ENCODE results near the gene KRTAP10-6.
A peak's percentile ranks its signal among the peaks of the same experiment; 100 is the strongest.
"Not testable (repeated sequence)": the region's sequence is repeated elsewhere in the genome, so short reads cannot be mapped to it uniquely, and the experiment has no call there.

KRTAP10-6 gene

DNA sequence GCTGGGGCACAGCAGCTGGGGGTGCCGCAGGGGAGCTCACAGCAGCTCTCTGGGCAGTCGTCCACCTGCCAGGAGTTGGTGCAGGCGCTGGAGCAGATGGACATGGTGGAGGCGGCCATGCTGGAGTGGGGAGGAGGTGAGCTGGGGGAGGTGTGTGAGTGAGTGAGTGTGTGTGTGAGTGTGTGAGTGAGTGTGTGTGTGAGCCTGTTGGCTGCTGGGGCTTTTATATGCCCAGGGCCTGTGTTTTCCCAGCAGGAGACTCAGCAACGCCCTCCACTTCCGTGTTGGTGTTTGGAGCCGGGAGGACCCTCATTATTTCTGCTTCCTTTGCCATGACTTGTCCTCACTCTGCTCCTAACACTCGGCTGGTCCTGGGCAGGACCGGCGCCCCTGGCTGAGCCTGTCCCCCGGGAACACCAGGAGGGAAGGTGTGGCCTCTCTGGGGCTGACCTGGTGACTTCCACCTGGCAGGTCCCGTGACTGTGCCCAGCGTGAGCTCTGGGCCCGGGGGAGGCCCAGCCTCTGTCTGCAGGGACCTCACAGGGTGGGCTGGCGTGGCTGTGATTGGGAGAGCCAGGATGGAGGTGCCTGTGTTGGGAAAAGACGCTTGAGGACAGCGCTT, 40.9 kb downstream of the KRTAP10-6 start, which contains the start of gene KRTAP10-2:
TSS of gene KRTAP10-2 (minus strand) at position 166 of the 622 bp plus-strand sequence. CDS start at position 119, 47 bp downstream.
- no peak for DNase-seq
- H3K27me3 ChIP-seq (ENCODE audit: insufficient read depth, low read depth, severe bottlenecking) = no peaks in the 10 kb centered on the region
- TF ChIP-seq, protein P1, sequence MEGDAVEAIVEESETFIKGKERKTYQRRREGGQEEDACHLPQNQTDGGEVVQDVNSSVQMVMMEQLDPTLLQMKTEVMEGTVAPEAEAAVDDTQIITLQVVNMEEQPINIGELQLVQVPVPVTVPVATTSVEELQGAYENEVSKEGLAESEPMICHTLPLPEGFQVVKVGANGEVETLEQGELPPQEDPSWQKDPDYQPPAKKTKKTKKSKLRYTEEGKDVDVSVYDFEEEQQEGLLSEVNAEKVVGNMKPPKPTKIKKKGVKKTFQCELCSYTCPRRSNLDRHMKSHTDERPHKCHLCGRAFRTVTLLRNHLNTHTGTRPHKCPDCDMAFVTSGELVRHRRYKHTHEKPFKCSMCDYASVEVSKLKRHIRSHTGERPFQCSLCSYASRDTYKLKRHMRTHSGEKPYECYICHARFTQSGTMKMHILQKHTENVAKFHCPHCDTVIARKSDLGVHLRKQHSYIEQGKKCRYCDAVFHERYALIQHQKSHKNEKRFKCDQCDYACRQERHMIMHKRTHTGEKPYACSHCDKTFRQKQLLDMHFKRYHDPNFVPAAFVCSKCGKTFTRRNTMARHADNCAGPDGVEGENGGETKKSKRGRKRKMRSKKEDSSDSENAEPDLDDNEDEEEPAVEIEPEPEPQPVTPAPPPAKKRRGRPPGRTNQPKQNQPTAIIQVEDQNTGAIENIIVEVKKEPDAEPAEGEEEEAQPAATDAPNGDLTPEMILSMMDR (IDR thresholded peaks at IDR 0.05; ENCODE audit: low read depth, low read length) = no peak

DNA sequence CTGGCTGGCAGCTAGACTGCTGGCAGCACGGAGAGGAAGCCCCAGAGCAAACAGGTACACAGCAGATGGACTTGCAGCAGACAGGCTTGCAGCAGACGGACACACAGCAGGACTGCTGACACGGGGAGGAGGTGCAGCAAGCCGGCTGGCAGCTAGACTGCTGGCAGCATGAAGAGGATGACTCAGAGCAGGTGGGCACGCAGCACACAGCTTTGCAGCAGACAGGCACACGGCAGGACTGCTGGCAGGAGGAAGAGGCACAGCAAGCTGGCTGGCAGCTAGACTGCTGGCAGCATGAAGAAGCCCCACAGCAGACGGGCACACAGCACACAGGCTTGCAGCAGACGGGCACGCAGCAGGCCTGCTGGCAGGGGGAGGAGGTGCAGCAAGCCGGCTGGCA, 41.5 kb downstream of the KRTAP10-6 start:
- Histone ChIP-seq H3K27me3 (ENCODE audit: insufficient read depth, low read depth, severe bottlenecking) (no peaks in the 10 kb centered on the region), H3K4me3 (ENCODE audit: low read depth, low read length) (no peak overlapping the region), H3K9me3 (ENCODE audit: severe bottlenecking) (peaks cover 26% of the 10 kb centered on the region), H3K27ac (no peak overlapping the region), H3K36me3 (no peaks in the 10 kb centered on the region)
- no peak for DNase-seq
- TF ChIP-seq, protein P1 (IDR thresholded peaks at IDR 0.05; ENCODE audit: low read depth, low read length) = no peak

More for the DNA sequence above, 40.9 kb downstream of the KRTAP10-6 start, which contains the start of gene KRTAP10-2:
- Histone ChIP-seq H3K36me3 (no peaks in the 10 kb centered on the region), H3K4me3 (ENCODE audit: low read depth, low read length) (no peak within 1 kb of the TSS), H3K9me3 (ENCODE audit: severe bottlenecking) (peaks cover 26% of the 10 kb centered on the region), H3K27ac (no peak within 1 kb of the TSS)

DNA sequence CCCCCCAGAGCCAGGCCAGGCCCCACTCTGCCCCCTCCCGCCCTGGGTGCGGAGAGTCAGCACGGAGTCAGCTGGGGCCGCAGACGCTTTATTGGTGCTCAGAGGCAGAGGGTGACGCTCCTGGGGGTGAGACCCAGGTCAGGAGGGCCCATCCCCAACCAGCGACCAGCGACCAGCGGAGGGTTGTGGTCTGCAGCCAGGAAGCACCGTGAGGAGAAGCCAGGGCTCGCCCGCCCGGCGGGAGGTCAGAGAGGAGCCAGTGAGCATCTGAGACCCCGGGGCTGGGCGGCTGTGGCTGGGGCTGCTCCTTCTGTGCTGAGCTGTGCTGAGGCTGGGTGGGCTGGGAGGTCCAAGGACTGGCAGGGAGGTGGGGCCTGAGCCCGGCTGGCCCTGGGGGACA, 42.0 kb downstream of the KRTAP10-6 start:
- H3K9me3 ChIP-seq (ENCODE audit: severe bottlenecking) = peaks cover 26% of the 10 kb centered on the region
- not testable (repeated sequence) for H3K27ac ChIP-seq; H3K27me3 ChIP-seq (ENCODE audit: insufficient read depth, low read depth, severe bottlenecking); H3K4me3 ChIP-seq (ENCODE audit: low read depth, low read length); H3K36me3 ChIP-seq
- peak; percentile 8 for DNase-seq

DNA sequence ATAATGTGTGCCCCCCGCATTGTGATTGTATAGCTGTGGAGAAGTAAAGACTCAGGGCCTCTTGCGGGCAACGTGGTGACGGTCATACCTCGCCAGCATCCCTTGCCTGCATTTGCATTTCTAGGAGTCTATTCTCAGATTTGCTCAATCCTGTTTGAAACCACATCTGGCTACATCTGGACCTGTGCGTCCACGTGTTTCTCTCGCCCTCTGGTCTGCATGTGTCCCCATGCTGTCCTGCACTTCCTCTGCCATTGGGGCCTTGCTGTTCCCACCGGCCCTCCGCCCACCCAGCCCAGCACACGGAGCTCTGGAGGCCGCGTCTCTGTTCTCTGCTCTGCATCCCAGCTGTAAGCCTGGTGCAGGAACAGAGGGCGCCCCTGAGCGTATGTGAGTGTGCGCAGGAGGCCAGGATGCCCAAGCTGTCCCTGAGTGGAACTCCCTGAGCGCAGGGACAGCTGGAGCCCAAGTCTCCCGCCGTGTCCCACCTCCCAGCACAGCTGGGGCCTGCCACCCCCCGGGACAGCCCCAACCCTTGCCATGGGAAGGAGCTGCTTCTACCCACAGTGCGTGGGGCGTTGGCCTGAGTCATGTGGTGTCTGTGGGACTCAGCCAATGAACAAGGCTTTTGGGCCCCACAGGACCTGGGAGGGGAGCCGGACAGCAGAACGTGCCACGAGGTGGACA, 42.6 kb downstream of the KRTAP10-6 start:
- Histone ChIP-seq H3K27ac (peak overlapping the region; percentile 32; the same call in 1 of the 2 replicates), H3K36me3 (no peaks in the 10 kb centered on the region), H3K9me3 (ENCODE audit: severe bottlenecking) (peaks cover 26% of the 10 kb centered on the region), H3K4me3 (ENCODE audit: low read depth, low read length) (no peak overlapping the region), H3K27me3 (ENCODE audit: insufficient read depth, low read depth, severe bottlenecking) (no peaks in the 10 kb centered on the region)
- TF ChIP-seq, protein P1 (IDR thresholded peaks at IDR 0.05; ENCODE audit: low read depth, low read length) = no peak
- peak; percentile 12 for DNase-seq

DNA sequence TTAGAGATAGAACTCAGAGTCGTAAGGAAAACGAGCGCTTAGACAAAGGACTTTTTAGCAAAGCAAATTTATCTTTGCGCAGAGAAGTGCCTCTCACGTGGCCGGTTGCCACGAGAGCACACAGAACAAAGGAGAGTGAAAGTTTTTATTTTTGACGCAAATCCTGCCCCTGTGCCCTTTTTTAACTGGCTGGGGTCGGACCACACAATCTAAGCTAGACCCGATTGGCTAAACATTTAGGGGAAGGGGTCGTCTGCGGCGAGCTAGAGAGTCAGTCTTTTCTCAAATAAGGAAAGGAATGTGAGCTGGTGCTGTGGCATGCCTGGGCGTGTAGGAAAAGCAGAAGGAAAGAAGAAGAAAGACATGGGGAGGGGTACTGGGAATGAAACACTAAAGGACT, 43.4 kb downstream of the KRTAP10-6 start:
- no peaks in the 10 kb centered on the region for H3K27me3 ChIP-seq (ENCODE audit: insufficient read depth, low read depth, severe bottlenecking)
- H3K9me3 ChIP-seq (ENCODE audit: severe bottlenecking) = peaks cover 19% of the 10 kb centered on the region
- TF ChIP-seq, protein P1 (IDR thresholded peaks at IDR 0.05; ENCODE audit: low read depth, low read length) = no peak
- no peaks in the 10 kb centered on the region for H3K36me3 ChIP-seq
- peak overlapping the region; percentile 32; the same call in 1 of the 2 replicates for H3K27ac ChIP-seq
- H3K4me3 ChIP-seq (ENCODE audit: low read depth, low read length) = no peak overlapping the region
- no peak for DNase-seq

DNA sequence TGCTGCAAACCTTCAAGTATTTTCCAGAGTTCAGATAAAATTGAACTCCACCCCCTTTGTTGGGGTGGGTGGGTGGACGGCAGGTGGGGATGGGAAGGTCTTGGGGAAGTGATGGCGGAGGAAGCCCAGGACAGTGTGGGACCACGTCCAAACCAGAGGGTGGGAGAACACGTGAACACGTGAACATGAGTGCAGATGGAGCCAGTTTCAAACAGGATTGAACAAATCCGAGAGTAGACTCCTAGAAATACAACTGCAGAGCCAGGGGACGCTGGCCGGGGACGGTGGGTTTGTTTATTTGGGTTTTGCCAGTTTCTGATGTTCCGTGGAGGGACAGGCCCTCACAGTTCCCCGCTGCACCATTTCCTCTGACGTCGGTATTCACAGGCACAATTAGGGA, 43.9 kb downstream of the KRTAP10-6 start:
- Histone ChIP-seq H3K36me3 (no peaks in the 10 kb centered on the region), H3K27me3 (ENCODE audit: insufficient read depth, low read depth, severe bottlenecking) (no peaks in the 10 kb centered on the region), H3K9me3 (ENCODE audit: severe bottlenecking) (peaks cover 15% of the 10 kb centered on the region), H3K4me3 (ENCODE audit: low read depth, low read length) (no peak overlapping the region), H3K27ac (no peak overlapping the region; the same call in 1 of the 2 replicates)
- no peak for DNase-seq
- TF ChIP-seq, protein P1 (IDR thresholded peaks at IDR 0.05; ENCODE audit: low read depth, low read length) = no peak

Data from WERI-Rb-1 (cell line).